MCF 10A (cell line): ENCODE measurements around the gene RNF126. TPM values are rescaled to one million over a fixed set of nuclear protein-coding genes. Genes with fewer than 3 reads are reported as not detected.

Experiments
- BruUV-seq: library from RNA; stranded (reverse); fragments of 400-500 nt; replicated peaks from 2 replicates; lab custom pipeline; 2021; lab: Mats Ljungman, UMichigan
- CTCF ChIA-PET: fragments of 300-600 bp; sonication (Branson Sonifier 250); formaldehyde crosslinking; extraction: SDS; loops from one replicate; lab custom pipeline; 2021; ENCODE audit warnings: antibody characterized with exemption, inconsistent platforms; lab: Yijun Ruan, JAX
- POLR2A ChIA-PET: fragments of 300-600, 350-650 bp; sonication (Branson Sonifier 250); formaldehyde crosslinking; extraction: SDS; loops from one replicate; lab custom pipeline; 2020; ENCODE audit warnings: antibody characterized with exemption, inconsistent platforms; lab: Yijun Ruan, JAX
- DNase-seq: peaks from one replicate; pipeline ENCODE4 v3.0.0-alpha.2; 2018; ENCODE audit not compliant: unreplicated experiment
- H3K27ac Mint-ChIP-seq: one replicate; pipeline ENCODE4 v1.8.0; 2022; ENCODE audit warnings: mild to moderate bottlenecking, low read depth, mixed read lengths; ENCODE audit not compliant: unreplicated experiment
- H3K27me3 Mint-ChIP-seq: one replicate; pipeline ENCODE4 v1.8.0; 2022; ENCODE audit warnings: mixed read lengths; ENCODE audit not compliant: insufficient read depth, unreplicated experiment
- H3K36me3 Mint-ChIP-seq: one replicate; pipeline ENCODE4 v1.8.0; 2022; ENCODE audit warnings: mild to moderate bottlenecking, moderate library complexity, mixed read lengths; ENCODE audit not compliant: insufficient read depth, unreplicated experiment
- H3K4me1 Mint-ChIP-seq: one replicate; pipeline ENCODE4 v1.8.0; 2022; ENCODE audit warnings: mixed read lengths; ENCODE audit not compliant: insufficient read depth, unreplicated experiment
- H3K4me3 Mint-ChIP-seq: one replicate; pipeline ENCODE4 v1.8.0; 2022; ENCODE audit warnings: mild to moderate bottlenecking, moderate library complexity, mixed read lengths; ENCODE audit not compliant: unreplicated experiment
- H3K9me3 Mint-ChIP-seq: one replicate; pipeline ENCODE4 v1.8.0; 2022; ENCODE audit warnings: mixed read lengths; ENCODE audit not compliant: unreplicated experiment
- intact Hi-C: fragments of 100-400 bp; cut with micrococcal nuclease; formaldehyde crosslinking; loops from 2 replicates; pipeline ENCODE4 v1.14.1; 2022
- total RNA-seq: library from RNA; stranded (reverse); gene quantifications from 2 replicates; pipeline ENCODE4 v1.2.3, GENCODE V29; 2022
- TF ChIP-seq, protein P1 (sequence below): fragments of 200-600 bp; IDR thresholded peaks from one replicate; pipeline ENCODE4 v1.8.0; 2022; ENCODE audit warnings: antibody characterized with exemption, mild to moderate bottlenecking; ENCODE audit not compliant: unreplicated experiment

Gene RNF126
- total RNA-seq, 1 experiment from 2014 or later = 68.0 TPM

DNA sequence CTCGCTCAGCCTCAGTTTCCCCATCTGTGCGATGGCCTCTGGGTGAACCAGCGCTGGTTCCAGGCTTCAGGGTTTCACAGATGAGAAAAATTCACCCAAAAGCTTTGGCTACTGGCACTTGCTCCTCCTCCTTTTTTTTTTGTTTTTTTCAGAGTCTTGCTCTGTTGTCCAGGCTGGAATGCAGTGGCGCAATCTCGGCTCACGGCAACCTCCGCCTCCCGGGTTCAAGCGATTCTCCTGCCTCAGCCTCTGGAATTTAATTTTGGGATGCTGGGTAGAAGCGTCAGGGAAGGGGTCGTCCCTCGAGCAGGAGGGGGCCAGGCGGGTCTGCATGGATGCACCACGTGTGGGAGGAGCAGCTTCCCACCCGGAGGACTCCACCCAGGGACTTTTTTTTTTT lies 25.2 kb upstream of the RNF126 start:
- peaks cover 34% of the 10 kb centered on the region for H3K36me3 Mint-ChIP-seq
- intact Hi-C loops = no loop called here
- ChIA-PET CTCF (interaction anchor here (0.7 to 0.8 kb wide), 2 partner anchors 46 to 104 kb away, joined by 3 read pairs; no protein-coding TSS in a partner anchor), POLR2A (interaction anchor here (1.4 kb wide), 1 partner anchor 12 kb away, joined by 3 read pairs; the partner anchor contains the start of gene FSTL3)
- no TSS peak for BruUV-seq
- H3K27ac Mint-ChIP-seq = no peak overlapping the region
- no peaks in the 10 kb centered on the region for H3K9me3 Mint-ChIP-seq
- no peaks in the 10 kb centered on the region for H3K27me3 Mint-ChIP-seq
- peaks cover 7% of the 10 kb centered on the region for H3K4me1 Mint-ChIP-seq
- no peak overlapping the region for H3K4me3 Mint-ChIP-seq
- DNase-seq = no peak
- TF ChIP-seq, protein P1, sequence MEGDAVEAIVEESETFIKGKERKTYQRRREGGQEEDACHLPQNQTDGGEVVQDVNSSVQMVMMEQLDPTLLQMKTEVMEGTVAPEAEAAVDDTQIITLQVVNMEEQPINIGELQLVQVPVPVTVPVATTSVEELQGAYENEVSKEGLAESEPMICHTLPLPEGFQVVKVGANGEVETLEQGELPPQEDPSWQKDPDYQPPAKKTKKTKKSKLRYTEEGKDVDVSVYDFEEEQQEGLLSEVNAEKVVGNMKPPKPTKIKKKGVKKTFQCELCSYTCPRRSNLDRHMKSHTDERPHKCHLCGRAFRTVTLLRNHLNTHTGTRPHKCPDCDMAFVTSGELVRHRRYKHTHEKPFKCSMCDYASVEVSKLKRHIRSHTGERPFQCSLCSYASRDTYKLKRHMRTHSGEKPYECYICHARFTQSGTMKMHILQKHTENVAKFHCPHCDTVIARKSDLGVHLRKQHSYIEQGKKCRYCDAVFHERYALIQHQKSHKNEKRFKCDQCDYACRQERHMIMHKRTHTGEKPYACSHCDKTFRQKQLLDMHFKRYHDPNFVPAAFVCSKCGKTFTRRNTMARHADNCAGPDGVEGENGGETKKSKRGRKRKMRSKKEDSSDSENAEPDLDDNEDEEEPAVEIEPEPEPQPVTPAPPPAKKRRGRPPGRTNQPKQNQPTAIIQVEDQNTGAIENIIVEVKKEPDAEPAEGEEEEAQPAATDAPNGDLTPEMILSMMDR = no peak

GRCh38 chr19:687569-688166 lies 24.7 kb upstream of the RNF126 start:
- intact Hi-C loops = no loop called here
- POLR2A ChIA-PET = interaction anchor here (1.4 kb wide), 1 partner anchor 11 kb away, joined by 3 read pairs; the partner anchor contains the start of gene FSTL3
- no TSS peak for BruUV-seq
- no peaks in the 10 kb centered on the region for H3K27me3 Mint-ChIP-seq
- H3K9me3 Mint-ChIP-seq = no peaks in the 10 kb centered on the region
- H3K36me3 Mint-ChIP-seq = peaks cover 39% of the 10 kb centered on the region
- TF ChIP-seq, protein P1 = no peak
- no peak for DNase-seq
- peaks cover 7% of the 10 kb centered on the region for H3K4me1 Mint-ChIP-seq
- no peak overlapping the region for H3K4me3 Mint-ChIP-seq
- CTCF ChIA-PET = interaction anchor here (0.7 kb wide), 2 partner anchors 10 to 105 kb away, joined by 3 read pairs; no protein-coding TSS in a partner anchor
- H3K27ac Mint-ChIP-seq = no peak overlapping the region

DNA sequence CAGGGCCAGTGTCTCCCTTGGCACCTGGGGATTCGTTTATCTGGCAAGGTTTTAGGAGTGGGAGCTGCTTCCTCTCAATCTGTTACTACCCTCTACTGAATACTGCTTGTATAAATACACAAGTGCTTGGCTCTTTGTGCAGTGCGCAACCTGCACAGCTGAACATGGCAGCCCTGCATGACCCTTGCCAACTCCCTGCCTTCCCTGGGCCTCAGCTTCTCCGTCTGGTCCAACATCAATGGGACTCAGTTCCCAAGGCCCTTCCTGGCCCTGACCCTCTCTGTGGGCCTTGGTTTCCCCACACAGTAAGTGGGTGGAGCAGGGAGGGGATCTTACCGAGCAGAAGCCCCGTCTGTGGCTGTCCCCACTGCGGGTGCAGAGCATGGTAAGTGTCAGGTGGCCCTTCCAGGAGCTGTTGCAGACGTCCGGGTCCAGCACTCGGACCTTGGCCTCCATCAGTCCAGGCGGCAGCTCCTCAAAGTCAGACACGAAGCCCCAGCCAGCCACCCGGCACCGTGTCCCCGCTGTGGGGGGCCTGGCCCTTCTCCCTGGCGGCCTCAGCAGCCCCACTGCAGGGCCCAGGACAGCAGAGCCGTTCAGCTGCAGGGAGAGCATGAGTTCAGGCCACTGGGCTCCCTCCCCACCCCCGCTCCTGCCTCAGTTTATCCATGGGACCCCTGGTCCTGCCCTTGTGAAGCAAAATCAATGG lies 23.7 kb upstream of the RNF126 start:
- Mint-ChIP-seq H3K4me3 (no peak overlapping the region), H3K36me3 (peaks cover 48% of the 10 kb centered on the region), H3K27me3 (no peaks in the 10 kb centered on the region), H3K27ac (no peak overlapping the region), H3K9me3 (no peaks in the 10 kb centered on the region), H3K4me1 (peaks cover 7% of the 10 kb centered on the region)
- no peak for DNase-seq
- TF ChIP-seq, protein P1 = no peak
- intact Hi-C loops = no loop called here
- no TSS peak for BruUV-seq
- ChIA-PET POLR2A (interaction anchor here (0.7 kb wide), 1 partner anchor 723 kb away, joined by 3 read pairs; no protein-coding TSS in a partner anchor), CTCF (interaction anchor here (0.6 to 1.3 kb wide), 3 partner anchors 9 to 31 kb away, joined by 3 to 4 read pairs (median 4); no protein-coding TSS in a partner anchor)

GRCh38 chr19:685454-685931 lies 22.5 kb upstream of the RNF126 start:
- TF ChIP-seq, protein P1 = no peak
- no peak overlapping the region for H3K27ac Mint-ChIP-seq
- no peak overlapping the region for H3K4me3 Mint-ChIP-seq
- peaks cover 7% of the 10 kb centered on the region for H3K4me1 Mint-ChIP-seq
- CTCF ChIA-PET = interaction anchor here (0.6 to 1.3 kb wide), 4 partner anchors 22 to 236 kb away, joined by 3 to 4 read pairs (median 3); no protein-coding TSS in a partner anchor
- H3K36me3 Mint-ChIP-seq = peaks cover 58% of the 10 kb centered on the region
- H3K9me3 Mint-ChIP-seq = no peaks in the 10 kb centered on the region
- DNase-seq = no peak
- intact Hi-C loops = no loop called here
- H3K27me3 Mint-ChIP-seq = no peaks in the 10 kb centered on the region
- BruUV-seq = no TSS peak
- POLR2A ChIA-PET = interaction anchor here (0.6 kb wide), 1 partner anchor 14 kb away, joined by 3 read pairs; no protein-coding TSS in a partner anchor
